H1 (cell line): ENCODE data around the gene C4B. TPM values are rescaled to one million over a fixed set of nuclear protein-coding genes. Genes with fewer than 3 reads are reported as not detected.

Source experiments
- ATF2 ChIP-seq: IDR thresholded peaks from 2 replicates; pipeline ENCODE4 v1.6.1; 2012; ENCODE audit warnings: low read length, inconsistent platforms
- CHD2 ChIP-seq: IDR thresholded peaks from 2 replicates; pipeline ENCODE4 v1.6.1; 2012; ENCODE audit warnings: low read length, improper control_type of control experiment
- CHD7 ChIP-seq: fragments of 300-600 bp; sonication (generic); IDR thresholded peaks from 2 replicates; pipeline ENCODE4 v1.7.1; 2012; ENCODE audit warnings: low read length, moderate library complexity, mild to moderate bottlenecking, inconsistent platforms; ENCODE audit not compliant: insufficient replicate concordance
- CREB1 ChIP-seq: IDR thresholded peaks from 2 replicates; pipeline ENCODE4 v1.6.1; 2012; ENCODE audit warnings: inconsistent platforms
- HDAC2 ChIP-seq, 2 experiments: fragments of 300-600 bp in 1 of 2; sonication (generic) in 1 of 2; IDR thresholded peaks; 2 replicates each; pipeline ENCODE4 v1.6.1; 2011 to 2012; ENCODE audit warnings: low read depth in 2 of 2, low read length in 2 of 2, mild to moderate bottlenecking in 2 of 2, moderate library complexity in 2 of 2, borderline replicate concordance in 1 of 2, inconsistent platforms in 1 of 2
- SAP30 ChIP-seq: fragments of 300-600 bp; sonication (generic); IDR thresholded peaks from 2 replicates; pipeline ENCODE4 v1.7.1; 2012; ENCODE audit warnings: low read length, moderate library complexity, mild to moderate bottlenecking, inconsistent platforms; ENCODE audit not compliant: insufficient read depth, insufficient replicate concordance
- TAF1 ChIP-seq: IDR thresholded peaks from 2 replicates; pipeline ENCODE4 v1.6.1; 2011; ENCODE audit warnings: mild to moderate bottlenecking, low read depth, low read length
- polyA plus RNA-seq, 7 experiments: library from polyadenylated mRNA; depleted of rRNA in 3 of 7; stranded (reverse) in 5 of 7; unstranded in 2 of 7; fragments of >200 nt in 5 of 7; fragments of 200-250 nt in 2 of 7; gene quantifications; 1 replicate in 5 of 7; 2 replicates in 1 of 7; 4 replicates in 1 of 7; pipeline versions ENCODE4 v1.2.1 to v1.2.3, GENCODE V29; 2011 to 2013; ENCODE audit warnings: missing spikeins in 2 of 7, mixed read lengths in 2 of 7
- total RNA-seq: library from RNA; stranded (reverse); fragmentation: NEBNext Ultra II Directional; extraction: Animal tissue kit (Norgen Biotek cat#: 25700); gene quantifications from 2 replicates; pipeline ENCODE4 v1.2.1, GENCODE V29; 2021

Gene C4B
- total and polyA plus RNA-seq, 2 of the 8 experiments (the other 6 are each of a cell fraction or from before 2014, with no cell fraction given): 0.74 to 3.5 TPM

- peak; percentile 60 to 85; a peak in 2 of 4 replicates for TF ChIP-seq HDAC2 (IDR thresholded peaks at IDR 0.05; ENCODE audit: borderline replicate concordance in 1 of 2, low read depth in 2 of 2, low read length in 2 of 2)
- peak; percentile 25; the same call in 1 of the 2 replicates for TF ChIP-seq CHD2
- no peak for TF ChIP-seq CHD7
- TF ChIP-seq SAP30: peak; percentile 60
- peak; percentile 96 for TF ChIP-seq CREB1
- TF ChIP-seq TAF1: peak; percentile 44; the same call in 1 of the 2 replicates
- peak; percentile 61; the same call in 1 of the 2 replicates for TF ChIP-seq ATF2
- TF ChIP-seq, all 59 proteins: peak for 31
Measured at GRCh38 chr6:31971993-31972708, 42.4 kb upstream of the C4B start, which contains the start of gene DXO (continued).
